ENCODE data around the gene ANKS1B.
"Not testable (repeated sequence)": the region's sequence is repeated elsewhere in the genome, so short reads cannot be mapped to it uniquely, and the experiment has no call there.

The ANKS1B gene

DNA sequence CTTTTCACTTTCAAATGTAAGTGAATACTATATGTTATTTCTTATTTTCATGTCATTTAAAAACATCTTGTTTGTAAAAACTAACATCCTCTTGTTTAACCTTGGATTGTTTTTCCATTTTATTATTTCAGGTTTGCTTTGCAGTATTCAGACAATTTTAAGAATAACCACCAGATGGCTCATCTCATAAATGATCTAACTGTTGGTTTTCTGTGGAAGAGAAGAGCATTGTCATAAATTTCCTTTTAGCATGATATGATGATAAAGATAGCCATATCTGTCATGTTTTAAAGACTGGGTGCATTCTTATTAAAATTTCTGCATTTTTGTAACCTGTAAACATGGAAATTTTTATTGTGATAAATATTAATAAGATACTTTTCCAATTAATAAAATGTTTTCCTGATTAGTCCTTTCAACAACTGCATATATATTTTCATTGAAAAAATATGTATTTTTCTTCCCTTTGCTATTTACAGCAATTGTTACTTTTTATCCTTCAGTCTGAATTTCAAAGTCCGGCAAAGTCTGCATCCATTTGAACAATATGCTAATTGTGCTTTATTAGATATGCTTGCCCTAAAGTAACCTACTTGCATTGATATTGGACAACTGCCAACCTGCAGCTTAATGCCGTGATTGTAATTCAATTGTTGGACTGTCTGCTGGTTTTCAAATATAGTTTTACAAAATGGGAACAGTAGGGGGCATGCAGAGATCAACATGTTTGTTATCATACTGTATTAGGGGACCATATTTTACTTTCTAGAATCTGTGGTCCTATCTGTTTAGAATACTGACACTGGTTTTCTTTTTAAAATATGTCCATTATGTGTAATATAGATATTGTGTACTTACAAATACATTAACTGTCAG, 173.8 kb downstream of the ANKS1B start:
- Mint-ChIP-seq H3K4me3 (no peak overlapping the region), H3K4me1 (peaks cover 9% of the 10 kb centered on the region), H3K36me3 (ENCODE audit: low read depth) (no peaks in the 10 kb centered on the region), H3K27me3 (ENCODE audit: low read depth) (peaks cover 4% of the 10 kb centered on the region), H3K27ac (no peak overlapping the region), H3K9me3 (no peaks in the 10 kb centered on the region)
- TF ChIP-seq, protein P1, sequence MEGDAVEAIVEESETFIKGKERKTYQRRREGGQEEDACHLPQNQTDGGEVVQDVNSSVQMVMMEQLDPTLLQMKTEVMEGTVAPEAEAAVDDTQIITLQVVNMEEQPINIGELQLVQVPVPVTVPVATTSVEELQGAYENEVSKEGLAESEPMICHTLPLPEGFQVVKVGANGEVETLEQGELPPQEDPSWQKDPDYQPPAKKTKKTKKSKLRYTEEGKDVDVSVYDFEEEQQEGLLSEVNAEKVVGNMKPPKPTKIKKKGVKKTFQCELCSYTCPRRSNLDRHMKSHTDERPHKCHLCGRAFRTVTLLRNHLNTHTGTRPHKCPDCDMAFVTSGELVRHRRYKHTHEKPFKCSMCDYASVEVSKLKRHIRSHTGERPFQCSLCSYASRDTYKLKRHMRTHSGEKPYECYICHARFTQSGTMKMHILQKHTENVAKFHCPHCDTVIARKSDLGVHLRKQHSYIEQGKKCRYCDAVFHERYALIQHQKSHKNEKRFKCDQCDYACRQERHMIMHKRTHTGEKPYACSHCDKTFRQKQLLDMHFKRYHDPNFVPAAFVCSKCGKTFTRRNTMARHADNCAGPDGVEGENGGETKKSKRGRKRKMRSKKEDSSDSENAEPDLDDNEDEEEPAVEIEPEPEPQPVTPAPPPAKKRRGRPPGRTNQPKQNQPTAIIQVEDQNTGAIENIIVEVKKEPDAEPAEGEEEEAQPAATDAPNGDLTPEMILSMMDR (IDR thresholded peaks at IDR 0.05; ENCODE audit: unreplicated experiment in 3 of 3): peak; percentile 32 to 51 (median 41)

DNA sequence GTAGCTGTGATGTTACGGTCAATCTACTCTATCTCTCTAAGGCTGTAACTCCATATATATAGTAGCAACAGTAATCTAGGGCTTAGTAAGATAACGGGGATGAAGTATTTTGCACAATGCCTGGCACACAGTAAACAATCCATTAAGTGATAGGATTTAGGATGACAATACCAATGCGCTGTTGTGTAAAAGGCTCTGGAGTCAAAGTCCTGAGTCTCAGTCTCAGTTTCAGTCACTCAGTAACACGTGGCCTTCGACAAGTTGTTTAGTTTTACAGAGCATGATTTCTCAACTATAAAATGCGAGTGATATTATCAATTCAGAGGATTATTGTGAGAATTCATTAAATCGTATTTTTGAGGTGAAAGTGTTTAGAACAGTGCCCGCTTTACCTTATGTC, 174.8 kb downstream of the ANKS1B start:
- no peak overlapping the region for H3K4me3 Mint-ChIP-seq
- H3K27me3 Mint-ChIP-seq (ENCODE audit: low read depth): no peaks in the 10 kb centered on the region
- no peaks in the 10 kb centered on the region for H3K36me3 Mint-ChIP-seq (ENCODE audit: low read depth)
- H3K27ac Mint-ChIP-seq: no peak overlapping the region
- TF ChIP-seq, protein P1 (IDR thresholded peaks at IDR 0.05; ENCODE audit: unreplicated experiment in 3 of 3): no peak
- no peaks in the 10 kb centered on the region for H3K9me3 Mint-ChIP-seq
- H3K4me1 Mint-ChIP-seq: peaks cover 9% of the 10 kb centered on the region

DNA sequence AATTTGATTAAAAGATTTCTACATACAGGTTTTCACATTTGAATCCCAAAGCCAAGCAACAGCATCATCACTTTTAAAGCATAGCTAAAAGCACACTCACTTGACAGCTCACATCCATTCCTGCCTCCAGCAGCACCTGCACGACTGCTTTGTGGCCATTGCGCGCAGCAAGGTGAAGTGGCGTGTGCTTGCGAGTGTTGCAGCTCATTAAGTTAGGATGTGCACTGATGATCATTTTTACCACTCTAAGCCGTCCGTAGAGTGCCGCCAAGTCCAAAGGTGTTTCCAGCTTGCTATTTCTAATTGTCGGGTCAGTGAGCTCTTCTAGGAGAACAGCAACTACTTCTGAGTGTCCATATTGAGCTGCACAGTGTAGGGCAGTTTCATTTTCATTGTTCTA, 178.4 kb downstream of the ANKS1B start:
- Mint-ChIP-seq H3K4me1 (peaks cover 8% of the 10 kb centered on the region), H3K4me3 (no peak overlapping the region), H3K27me3 (ENCODE audit: low read depth) (no peaks in the 10 kb centered on the region), H3K9me3 (no peaks in the 10 kb centered on the region), H3K27ac (no peak overlapping the region), H3K36me3 (ENCODE audit: low read depth) (no peaks in the 10 kb centered on the region)
- TF ChIP-seq, protein P1 (IDR thresholded peaks at IDR 0.05; ENCODE audit: unreplicated experiment in 3 of 3): no peak

DNA sequence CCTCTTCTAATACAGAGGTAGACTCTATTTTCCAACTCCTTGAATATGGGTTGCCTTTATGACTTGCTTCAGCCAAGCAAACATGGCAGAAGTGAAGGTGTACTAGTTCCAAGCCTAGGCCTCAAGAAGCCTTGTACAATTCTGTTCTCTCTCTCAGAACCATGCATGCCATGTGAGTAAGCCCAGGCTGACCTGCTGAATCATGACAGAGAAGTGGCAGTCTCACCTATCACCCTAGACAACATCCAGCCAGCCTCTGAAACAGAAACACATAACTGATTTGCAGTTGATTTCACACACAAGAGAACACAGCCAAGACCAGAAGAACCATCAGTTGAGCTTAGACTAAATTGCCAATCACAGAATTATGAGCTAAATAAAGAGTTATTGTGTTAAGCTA, 180.0 kb downstream of the ANKS1B start:
- Mint-ChIP-seq H3K36me3 (ENCODE audit: low read depth) (no peaks in the 10 kb centered on the region), H3K27ac (no peak overlapping the region), H3K9me3 (no peaks in the 10 kb centered on the region), H3K4me3 (no peak overlapping the region), H3K4me1 (no peaks in the 10 kb centered on the region), H3K27me3 (ENCODE audit: low read depth) (no peaks in the 10 kb centered on the region)
- TF ChIP-seq, protein P1 (IDR thresholded peaks at IDR 0.05; ENCODE audit: unreplicated experiment in 3 of 3): no peak

DNA sequence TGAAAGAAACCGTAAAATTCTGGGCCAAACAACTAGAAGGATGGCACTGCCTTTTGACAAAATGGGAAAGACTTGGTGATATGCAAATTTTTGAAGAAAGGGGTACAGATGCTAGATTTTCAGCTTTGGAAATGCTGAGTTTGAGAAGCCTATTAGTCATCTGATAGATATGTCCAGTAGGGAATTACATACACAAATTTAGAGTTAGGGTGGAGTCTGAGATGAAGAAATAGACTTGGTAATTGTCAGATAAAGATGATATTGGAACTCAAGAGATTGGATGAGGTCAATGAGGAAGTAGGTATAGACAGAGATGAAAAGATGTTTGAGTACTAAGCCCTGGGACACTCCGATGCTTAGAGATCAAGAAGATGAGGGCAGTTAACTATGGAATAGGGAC, 184.1 kb downstream of the ANKS1B start:
- Mint-ChIP-seq H3K36me3 (ENCODE audit: low read depth) (no peaks in the 10 kb centered on the region), H3K9me3 (no peaks in the 10 kb centered on the region)
- TF ChIP-seq, protein P1 (IDR thresholded peaks at IDR 0.05; ENCODE audit: unreplicated experiment in 3 of 3): no peak

DNA sequence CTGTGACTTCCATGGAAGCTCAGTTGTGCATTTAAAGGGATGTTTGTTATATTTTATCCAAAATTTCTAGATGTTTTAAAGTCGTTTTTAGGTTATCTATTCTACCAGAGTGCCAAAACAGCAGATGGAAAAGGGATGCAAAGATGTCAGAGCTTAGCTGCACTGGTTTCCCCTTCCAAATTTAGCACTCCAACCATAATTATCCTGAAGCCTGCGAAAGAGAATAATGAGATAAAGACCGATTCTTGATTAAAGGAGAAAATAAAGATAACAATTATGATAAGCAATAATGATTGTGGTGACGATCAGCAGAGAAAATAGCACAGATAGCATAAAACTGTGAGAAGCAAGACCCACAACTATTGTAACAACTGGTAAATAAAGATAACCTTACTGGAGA, 186.8 kb downstream of the ANKS1B start:
- H3K27ac Mint-ChIP-seq; H3K4me3 Mint-ChIP-seq; H3K27me3 Mint-ChIP-seq (ENCODE audit: low read depth); H3K36me3 Mint-ChIP-seq (ENCODE audit: low read depth); H3K9me3 Mint-ChIP-seq; H3K4me1 Mint-ChIP-seq: not testable (repeated sequence)

More for the DNA sequence above, 184.1 kb downstream of the ANKS1B start:
- Mint-ChIP-seq H3K27ac (no peak overlapping the region), H3K4me3 (no peak overlapping the region), H3K27me3 (ENCODE audit: low read depth) (peaks cover 3% of the 10 kb centered on the region), H3K4me1 (no peaks in the 10 kb centered on the region)
